HEK293T (cell line): Measurements from ENCODE around the gene CAPN13.

ENCODE experiments used
- CTCF ChIA-PET: fragments of 350-600 bp; formaldehyde crosslinking; extraction: SDS; loops from one replicate; lab custom pipeline; 2021; ENCODE audit warnings: antibody characterized with exemption, inconsistent platforms; lab: Yijun Ruan, JAX
- POLR2A ChIA-PET: fragments of 350-600 bp; formaldehyde crosslinking; extraction: SDS; loops from one replicate; lab custom pipeline; 2020; ENCODE audit warnings: antibody characterized with exemption, inconsistent platforms; lab: Yijun Ruan, JAX
- DNase-seq: peaks from one replicate; pipeline ENCODE4 v3.0.0; 2012; ENCODE audit warnings: mixed read lengths; ENCODE audit errors: extremely low spot score
- ARNT ChIP-seq: fragments of 450-650 bp; IDR thresholded peaks from 2 replicates; pipeline ENCODE4 v1.6.1; 2017; ENCODE audit warnings: mild to moderate bottlenecking
- BHLHE40 ChIP-seq: fragments of 450-650 bp; IDR thresholded peaks from 2 replicates; pipeline ENCODE4 v1.6.1; 2016; ENCODE audit warnings: mild to moderate bottlenecking, moderate library complexity, borderline replicate concordance
- CTBP1 ChIP-seq: fragments of 450-650 bp; IDR thresholded peaks from 2 replicates; pipeline ENCODE4 v1.6.1; 2016; ENCODE audit warnings: borderline replicate concordance
- ELF4 ChIP-seq: fragments of 450-650 bp; IDR thresholded peaks from 2 replicates; pipeline ENCODE4 v1.6.1; 2017; ENCODE audit warnings: antibody characterized with exemption
- FOXA1 ChIP-seq: fragments of 450-650 bp; IDR thresholded peaks from 2 replicates; pipeline ENCODE4 v1.6.1; 2016; ENCODE audit warnings: mild to moderate bottlenecking
- FOXK2 ChIP-seq: fragments of 450-650 bp; IDR thresholded peaks from 2 replicates; pipeline ENCODE4 v1.6.1; 2016; ENCODE audit warnings: mild to moderate bottlenecking
- FOXM1 ChIP-seq: fragments of 450-650 bp; IDR thresholded peaks from 2 replicates; pipeline ENCODE4 v1.6.1; 2017; ENCODE audit warnings: mild to moderate bottlenecking, borderline replicate concordance
- HDGF ChIP-seq: fragments of 450-650 bp; IDR thresholded peaks from 2 replicates; pipeline ENCODE4 v1.6.1; 2017; ENCODE audit warnings: antibody characterized with exemption, borderline replicate concordance
- L3MBTL2 ChIP-seq: fragments of 450-650 bp; conservative IDR thresholded peaks from 2 replicates; pipeline ENCODE4 v1.6.1; 2016; ENCODE audit warnings: mild to moderate bottlenecking
- LEF1 ChIP-seq: fragments of 450-650 bp; IDR thresholded peaks from 2 replicates; pipeline ENCODE4 v1.6.1; 2017; ENCODE audit warnings: mild to moderate bottlenecking, borderline replicate concordance
- NFRKB ChIP-seq: fragments of 450-650 bp; IDR thresholded peaks from 2 replicates; pipeline ENCODE4 v1.6.1; 2016; ENCODE audit warnings: mild to moderate bottlenecking, moderate library complexity
- PKNOX1 ChIP-seq: fragments of 450-650 bp; IDR thresholded peaks from 2 replicates; pipeline ENCODE4 v1.6.1; 2016
- SP1 ChIP-seq: fragments of 450-650 bp; IDR thresholded peaks from 2 replicates; pipeline ENCODE4 v1.6.1; 2017
- SUZ12 ChIP-seq: fragments of 450-650 bp; IDR thresholded peaks from 2 replicates; pipeline ENCODE4 v1.6.1; 2016; ENCODE audit warnings: mild to moderate bottlenecking
- TARDBP ChIP-seq: fragments of 450-650 bp; IDR thresholded peaks from 2 replicates; pipeline ENCODE4 v1.6.1; 2016
- ZNF384 ChIP-seq: fragments of 450-650 bp; IDR thresholded peaks from 2 replicates; pipeline ENCODE4 v1.6.1; 2016

Gene CAPN13

GRCh38 chr2:30759481-30759880 lies 47.8 kb downstream of the CAPN13 start:
- POLR2A ChIA-PET, result no interaction called here
- no peak for DNase-seq
- CTCF ChIA-PET, result no interaction called here
- TF ChIP-seq FOXA1, result no peak
- no peak for TF ChIP-seq ZNF384
- no peak for TF ChIP-seq NFRKB
- TF ChIP-seq PKNOX1, result no peak
- no peak for TF ChIP-seq BHLHE40
- no peak for TF ChIP-seq HDGF

- TF ChIP-seq BHLHE40 (no peak), SUZ12 (no peak), ARNT (no peak), CTBP1 (no peak), NFRKB (no peak), PKNOX1 (no peak), FOXM1 (no peak), ELF4 (no peak), LEF1 (no peak), TARDBP (no peak)
- no peak for DNase-seq
- POLR2A ChIA-PET, result no interaction called here
- CTCF ChIA-PET, result no interaction called here
Observed at GRCh38 chr2:30758191-30758651, 49.0 kb downstream of the CAPN13 start.

GRCh38 chr2:30757749-30758148 lies 49.5 kb downstream of the CAPN13 start:
- DNase-seq, result no peak
- ChIA-PET POLR2A (no interaction called here), CTCF (no interaction called here)
- TF ChIP-seq BHLHE40 (no peak), FOXM1 (no peak)

GRCh38 chr2:30756971-30757370 lies 50.3 kb downstream of the CAPN13 start:
- ChIA-PET CTCF (no interaction called here), POLR2A (no interaction called here)
- TF ChIP-seq SUZ12, result no peak
- no peak for TF ChIP-seq L3MBTL2
- TF ChIP-seq NFRKB, result no peak
- TF ChIP-seq CTBP1, result no peak
- no peak for TF ChIP-seq FOXM1
- no peak for TF ChIP-seq LEF1
- TF ChIP-seq ELF4, result no peak
- no peak for TF ChIP-seq FOXK2
- no peak for TF ChIP-seq ZNF384
- no peak for TF ChIP-seq PKNOX1
- no peak for TF ChIP-seq HDGF
- no peak for TF ChIP-seq ARNT
- TF ChIP-seq SP1, result no peak
- TF ChIP-seq BHLHE40, result no peak
- no peak for TF ChIP-seq FOXA1
- DNase-seq, result no peak

GRCh38 chr2:30756051-30756719 lies 51.1 kb downstream of the CAPN13 start:
- DNase-seq, result no peak
- ChIA-PET POLR2A (no interaction called here), CTCF (no interaction called here)
- TF ChIP-seq BHLHE40 (no peak), FOXM1 (no peak), SP1 (no peak), L3MBTL2 (no peak), FOXK2 (no peak), TARDBP (no peak), ARNT (no peak), CTBP1 (no peak), ELF4 (no peak), ZNF384 (no peak), LEF1 (no peak), SUZ12 (no peak), HDGF (no peak), NFRKB (no peak), FOXA1 (no peak), PKNOX1 (no peak)

GRCh38 chr2:30753630-30754029 lies 53.6 kb downstream of the CAPN13 start:
- no peak for TF ChIP-seq TARDBP
- ChIA-PET POLR2A (no interaction called here), CTCF (no interaction called here)
- DNase-seq, result no peak
